Upper lobe of right lung (tissue), 1 donor: ENCODE measurements around the gene RPL15. TPM values are rescaled to one million over a fixed set of nuclear protein-coding genes. Genes with fewer than 3 reads are reported as not detected.

Experiments
- ATAC-seq: fragments of 200-7000 bp; cut with Tn5 transposase; one replicate; pipeline ENCODE4 v1.9.1; 2020; ENCODE audit warnings: mild to moderate bottlenecking, moderate library complexity
- DNase-seq: peaks from one replicate; pipeline ENCODE4 v3.0.0-alpha.2; 2020
- H3K27ac ChIP-seq: fragments of 200-600 bp; one replicate; pipeline ENCODE4 v1.8.0; 2022
- H3K27me3 ChIP-seq: fragments of 200-600 bp; one replicate; pipeline ENCODE4 v1.8.0; 2022; ENCODE audit warnings: mild to moderate bottlenecking
- H3K36me3 ChIP-seq: fragments of 200-600 bp; one replicate; pipeline ENCODE4 v1.8.0; 2022
- H3K4me1 ChIP-seq: fragments of 200-600 bp; one replicate; pipeline ENCODE4 v1.8.0; 2022
- H3K4me3 ChIP-seq: fragments of 200-600 bp; one replicate; pipeline ENCODE4 v1.8.0; 2022; ENCODE audit warnings: mild to moderate bottlenecking
- H3K9me3 ChIP-seq: fragments of 200-600 bp; one replicate; pipeline ENCODE4 v1.8.0; 2022
- intact Hi-C: fragments of 100-400 bp; cut with DNase I; formaldehyde crosslinking; loops from one replicate; pipeline ENCODE4 v1.11.0; 2022
- total RNA-seq: library from RNA; stranded (reverse); fragmentation: NEBNext Ultra II Directional; extraction: Animal tissue kit (Norgen Biotek cat#: 25700); gene quantifications from one replicate; pipeline ENCODE4 v1.2.1, GENCODE V29; 2021
- TF ChIP-seq, protein P1 (sequence below): fragments of 200-600 bp; IDR thresholded peaks from one replicate; pipeline ENCODE4 v1.8.0; 2022; ENCODE audit warnings: antibody characterized with exemption
- donor health status: DM: no; HTN: yes; CAD: no; lungs with severe emphysema.

Gene RPL15
- total RNA-seq, 1 donor from 2014 or later, result 1,404 TPM

DNA sequence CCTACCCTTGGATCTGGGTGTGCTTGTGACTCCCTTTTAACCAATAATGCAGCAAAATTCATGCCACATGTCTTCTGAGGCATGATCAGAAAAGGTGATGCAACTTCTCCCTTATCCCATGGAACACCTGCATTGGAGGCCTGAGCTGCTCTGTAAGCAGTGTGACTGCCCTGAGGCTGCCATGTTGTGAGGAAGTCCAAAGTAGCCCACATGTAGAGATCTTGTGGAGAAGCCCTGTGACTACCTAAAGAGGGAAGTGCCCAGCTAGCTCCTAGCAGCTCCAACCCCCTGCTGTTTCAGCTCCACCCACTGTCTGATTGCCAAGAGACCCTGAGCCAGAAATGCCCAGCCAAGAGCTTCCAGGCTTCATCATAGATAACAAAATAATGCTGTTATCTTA is 21.8 kb downstream of the RPL15 start:
- DNase-seq (no peak), ATAC-seq (no peak)
- Histone ChIP-seq H3K36me3 (no peaks in the 10 kb centered on the region), H3K9me3 (no peaks in the 10 kb centered on the region), H3K27me3 (no peaks in the 10 kb centered on the region), H3K4me3 (no peak overlapping the region), H3K4me1 (no peaks in the 10 kb centered on the region), H3K27ac (no peak overlapping the region)
- TF ChIP-seq, protein P1, sequence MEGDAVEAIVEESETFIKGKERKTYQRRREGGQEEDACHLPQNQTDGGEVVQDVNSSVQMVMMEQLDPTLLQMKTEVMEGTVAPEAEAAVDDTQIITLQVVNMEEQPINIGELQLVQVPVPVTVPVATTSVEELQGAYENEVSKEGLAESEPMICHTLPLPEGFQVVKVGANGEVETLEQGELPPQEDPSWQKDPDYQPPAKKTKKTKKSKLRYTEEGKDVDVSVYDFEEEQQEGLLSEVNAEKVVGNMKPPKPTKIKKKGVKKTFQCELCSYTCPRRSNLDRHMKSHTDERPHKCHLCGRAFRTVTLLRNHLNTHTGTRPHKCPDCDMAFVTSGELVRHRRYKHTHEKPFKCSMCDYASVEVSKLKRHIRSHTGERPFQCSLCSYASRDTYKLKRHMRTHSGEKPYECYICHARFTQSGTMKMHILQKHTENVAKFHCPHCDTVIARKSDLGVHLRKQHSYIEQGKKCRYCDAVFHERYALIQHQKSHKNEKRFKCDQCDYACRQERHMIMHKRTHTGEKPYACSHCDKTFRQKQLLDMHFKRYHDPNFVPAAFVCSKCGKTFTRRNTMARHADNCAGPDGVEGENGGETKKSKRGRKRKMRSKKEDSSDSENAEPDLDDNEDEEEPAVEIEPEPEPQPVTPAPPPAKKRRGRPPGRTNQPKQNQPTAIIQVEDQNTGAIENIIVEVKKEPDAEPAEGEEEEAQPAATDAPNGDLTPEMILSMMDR, result no peak
- intact Hi-C loops, result no loop called here

DNA sequence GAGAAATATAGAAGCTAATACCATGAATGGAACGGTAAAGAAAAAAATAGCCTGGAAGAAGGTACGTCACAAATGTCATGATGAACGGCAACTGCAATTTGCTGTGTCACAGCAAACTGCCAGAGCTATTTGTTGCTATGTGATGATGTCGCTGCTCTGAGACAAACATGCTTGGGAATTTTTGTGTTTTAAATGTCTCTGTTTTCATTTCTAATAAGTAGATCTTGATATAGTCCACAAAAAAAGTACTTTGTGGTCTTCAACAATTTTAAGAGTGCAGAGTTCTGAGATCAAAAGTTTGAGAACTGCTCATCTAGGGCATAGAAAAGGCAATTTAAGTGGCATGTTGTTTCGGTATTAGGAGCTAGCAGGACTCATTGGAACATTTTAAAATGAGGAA is 23.8 kb downstream of the RPL15 start:
- intact Hi-C loops, result no loop called here
- H3K27me3 ChIP-seq, result no peaks in the 10 kb centered on the region
- no peak for DNase-seq

DNA sequence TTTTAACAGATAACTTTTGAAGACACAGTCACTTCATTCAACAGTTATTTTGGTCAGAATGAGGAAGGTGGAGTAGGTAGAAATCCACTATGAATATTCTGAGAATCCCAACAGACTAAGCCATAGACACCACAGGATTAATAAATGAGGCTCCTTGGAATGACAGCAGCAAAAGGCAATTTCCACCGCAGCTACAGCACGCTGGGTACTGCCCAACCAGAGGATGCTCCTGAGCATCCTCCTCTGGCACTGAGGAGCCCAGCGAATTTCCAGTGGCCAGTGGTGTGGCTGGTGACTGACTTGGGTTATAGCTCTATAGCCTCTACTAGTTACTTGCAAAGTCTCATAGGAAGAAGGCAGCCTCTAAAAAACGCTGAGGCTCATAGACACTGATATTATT is 24.5 kb downstream of the RPL15 start:
- no peak for ATAC-seq
- intact Hi-C loops, result no loop called here
- no peak overlapping the region for H3K4me3 ChIP-seq
- H3K4me1 ChIP-seq, result peaks cover 7% of the 10 kb centered on the region
- no peaks in the 10 kb centered on the region for H3K27me3 ChIP-seq
- no peaks in the 10 kb centered on the region for H3K36me3 ChIP-seq
- H3K9me3 ChIP-seq, result no peaks in the 10 kb centered on the region
- TF ChIP-seq, protein P1, result no peak
- no peak overlapping the region for H3K27ac ChIP-seq
- no peak for DNase-seq

More for the DNA sequence above, 23.8 kb downstream of the RPL15 start:
- H3K27ac ChIP-seq, result no peak overlapping the region
- H3K4me3 ChIP-seq, result no peak overlapping the region
- H3K36me3 ChIP-seq, result no peaks in the 10 kb centered on the region
- ATAC-seq, result no peak
- H3K4me1 ChIP-seq, result peaks cover 5% of the 10 kb centered on the region
- TF ChIP-seq, protein P1, result no peak
- H3K9me3 ChIP-seq, result no peaks in the 10 kb centered on the region

DNA sequence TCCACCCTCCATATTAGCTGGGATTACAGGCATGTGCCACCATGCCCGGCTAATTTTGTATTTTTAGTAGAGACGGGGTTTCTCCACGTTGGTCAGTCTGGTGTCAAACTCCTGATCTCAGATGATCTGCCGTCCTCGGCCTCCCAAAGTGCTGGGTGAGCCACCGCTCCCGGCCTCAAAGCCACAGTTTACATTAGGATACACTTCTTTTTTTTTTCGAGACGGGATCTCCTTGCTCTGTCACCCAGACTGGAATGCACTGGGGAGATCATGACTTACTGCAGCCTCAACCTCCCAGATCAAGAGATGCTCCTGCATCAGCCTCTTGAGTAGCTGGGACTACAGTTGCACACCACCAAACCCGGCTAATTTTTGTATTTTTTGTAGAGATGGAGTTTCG is 25.6 kb downstream of the RPL15 start:
- no peaks in the 10 kb centered on the region for H3K27me3 ChIP-seq
- no peak for ATAC-seq
- TF ChIP-seq, protein P1, result no peak
- peaks cover 18% of the 10 kb centered on the region for H3K4me1 ChIP-seq
- H3K36me3 ChIP-seq, result no peaks in the 10 kb centered on the region
- intact Hi-C loops, result no loop called here
- no peak overlapping the region for H3K27ac ChIP-seq
- no peaks in the 10 kb centered on the region for H3K9me3 ChIP-seq
- no peak overlapping the region for H3K4me3 ChIP-seq
- DNase-seq, result no peak

DNA sequence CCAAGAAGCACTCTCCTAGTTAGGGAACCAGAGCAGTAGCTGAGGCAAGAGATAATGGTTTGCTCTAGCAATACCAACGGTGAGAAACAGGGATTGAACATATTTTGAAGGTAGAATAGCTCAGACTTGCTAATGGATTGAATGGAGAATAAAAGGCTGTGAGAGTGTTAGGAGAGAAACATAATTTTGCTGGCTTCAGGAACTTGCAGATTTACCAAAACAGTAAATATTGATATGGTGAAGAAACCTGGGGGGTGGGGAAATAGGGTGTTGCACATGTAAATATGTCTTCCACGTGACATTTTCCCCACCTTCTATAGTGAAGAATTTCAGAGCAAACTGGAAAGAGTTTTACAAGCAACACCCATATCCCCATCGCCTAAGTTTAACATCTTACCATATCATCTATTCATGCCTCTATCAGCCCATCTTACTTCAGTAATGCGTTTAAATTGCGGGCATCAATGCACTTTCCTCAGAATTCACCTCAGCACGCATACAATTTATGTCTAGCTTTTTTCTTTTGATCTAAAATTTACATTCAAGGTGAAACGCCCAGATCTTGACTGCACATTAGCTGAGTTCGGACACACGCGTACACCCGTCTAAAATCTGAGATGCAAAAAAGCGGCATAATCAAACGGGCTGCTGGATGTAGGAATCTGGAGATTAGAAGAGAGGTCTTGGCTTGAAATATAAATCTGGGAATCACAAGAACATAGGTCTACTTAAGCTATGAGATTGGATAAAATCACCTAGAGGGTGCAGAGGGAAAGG is 27.3 kb downstream of the RPL15 start:
- peak overlapping the region; percentile 93 for H3K27ac ChIP-seq
- TF ChIP-seq, protein P1, result no peak
- no peaks in the 10 kb centered on the region for H3K27me3 ChIP-seq
- peak overlapping the region; percentile 70 for H3K4me3 ChIP-seq
- DNase-seq (no peak), ATAC-seq (no peak)
- no peaks in the 10 kb centered on the region for H3K9me3 ChIP-seq
- H3K4me1 ChIP-seq, result peaks cover 30% of the 10 kb centered on the region
- no peaks in the 10 kb centered on the region for H3K36me3 ChIP-seq
- intact Hi-C loops, result no loop called here
